C4-2B (cell line): Measurements from ENCODE around the gene GLCE.

Experiments
- H3K27ac ChIP-seq: fragments of 450-650 bp; 2 replicates; pipeline ENCODE4 v1.5.1; 2017
- ZFX ChIP-seq: fragments of 450-650 bp; IDR thresholded peaks from 2 replicates; pipeline ENCODE4 v1.6.1; 2017
- TF ChIP-seq, protein P1 (sequence below): fragments of 450-650 bp; conservative IDR thresholded peaks from 2 replicates; pipeline ENCODE4 v1.5.1; 2017; ENCODE audit warnings: mild to moderate bottlenecking

Gene GLCE

GRCh38 chr15:69138963-69139362 is 21.5 kb upstream of the GLCE start:
- H3K27ac ChIP-seq = no peak overlapping the region
- TF ChIP-seq, protein P1, sequence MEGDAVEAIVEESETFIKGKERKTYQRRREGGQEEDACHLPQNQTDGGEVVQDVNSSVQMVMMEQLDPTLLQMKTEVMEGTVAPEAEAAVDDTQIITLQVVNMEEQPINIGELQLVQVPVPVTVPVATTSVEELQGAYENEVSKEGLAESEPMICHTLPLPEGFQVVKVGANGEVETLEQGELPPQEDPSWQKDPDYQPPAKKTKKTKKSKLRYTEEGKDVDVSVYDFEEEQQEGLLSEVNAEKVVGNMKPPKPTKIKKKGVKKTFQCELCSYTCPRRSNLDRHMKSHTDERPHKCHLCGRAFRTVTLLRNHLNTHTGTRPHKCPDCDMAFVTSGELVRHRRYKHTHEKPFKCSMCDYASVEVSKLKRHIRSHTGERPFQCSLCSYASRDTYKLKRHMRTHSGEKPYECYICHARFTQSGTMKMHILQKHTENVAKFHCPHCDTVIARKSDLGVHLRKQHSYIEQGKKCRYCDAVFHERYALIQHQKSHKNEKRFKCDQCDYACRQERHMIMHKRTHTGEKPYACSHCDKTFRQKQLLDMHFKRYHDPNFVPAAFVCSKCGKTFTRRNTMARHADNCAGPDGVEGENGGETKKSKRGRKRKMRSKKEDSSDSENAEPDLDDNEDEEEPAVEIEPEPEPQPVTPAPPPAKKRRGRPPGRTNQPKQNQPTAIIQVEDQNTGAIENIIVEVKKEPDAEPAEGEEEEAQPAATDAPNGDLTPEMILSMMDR = no peak
- no peak for TF ChIP-seq ZFX

DNA sequence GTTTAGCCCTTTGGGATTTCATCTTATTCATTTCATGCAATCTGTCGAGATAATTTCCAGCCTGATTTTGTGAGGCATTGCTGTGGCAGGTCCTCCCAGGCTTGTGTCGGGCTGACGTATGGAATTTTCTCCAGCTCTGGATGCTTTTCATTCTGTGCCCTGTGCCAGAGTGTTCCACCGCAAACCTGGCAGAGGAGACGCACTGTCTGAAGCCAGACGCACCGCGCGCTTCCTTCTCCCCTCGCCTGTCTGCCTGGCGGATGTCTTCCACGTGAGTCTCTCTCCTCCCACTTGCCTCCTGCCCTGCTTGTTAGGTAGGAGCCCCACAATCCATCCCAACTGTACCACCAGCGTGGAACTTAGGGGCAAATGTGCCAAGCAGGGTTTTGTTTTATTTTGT is 20.1 kb upstream of the GLCE start:
- TF ChIP-seq ZFX = no peak
- TF ChIP-seq, protein P1 = no peak
- no peak overlapping the region for H3K27ac ChIP-seq

DNA sequence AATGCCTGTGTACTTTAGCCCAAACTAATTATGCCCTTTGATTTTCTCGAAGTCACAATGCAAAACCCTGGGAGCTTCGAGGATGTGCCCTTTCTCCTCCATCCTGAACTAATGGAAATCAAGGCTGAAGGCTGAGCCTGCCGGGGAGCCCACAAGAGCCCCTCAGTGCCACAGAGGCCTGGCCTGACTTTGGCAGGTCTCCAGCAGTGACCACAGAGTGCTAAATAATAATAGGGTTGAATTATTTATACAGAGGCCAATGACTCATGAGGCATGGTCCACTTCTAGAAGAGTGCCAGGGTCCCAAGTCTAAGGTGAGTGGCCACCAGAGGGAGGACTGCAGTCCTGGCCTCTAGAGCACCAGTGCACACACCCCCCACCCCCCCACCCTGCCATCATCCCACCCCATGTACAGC is 19.1 kb upstream of the GLCE start:
- no peak overlapping the region for H3K27ac ChIP-seq
- TF ChIP-seq ZFX = no peak
- TF ChIP-seq, protein P1 = no peak

GRCh38 chr15:69141833-69142232 is 18.6 kb upstream of the GLCE start:
- H3K27ac ChIP-seq = no peak overlapping the region
- no peak for TF ChIP-seq ZFX
- TF ChIP-seq, protein P1 = no peak

- H3K27ac ChIP-seq = no peak overlapping the region
- TF ChIP-seq, protein P1 = no peak
- TF ChIP-seq ZFX = no peak
Measured at GRCh38 chr15:69143756-69144436, 16.5 kb upstream of the GLCE start.

GRCh38 chr15:69144530-69144929 is 15.9 kb upstream of the GLCE start:
- no peak for TF ChIP-seq ZFX
- TF ChIP-seq, protein P1 = no peak
- no peak overlapping the region for H3K27ac ChIP-seq

DNA sequence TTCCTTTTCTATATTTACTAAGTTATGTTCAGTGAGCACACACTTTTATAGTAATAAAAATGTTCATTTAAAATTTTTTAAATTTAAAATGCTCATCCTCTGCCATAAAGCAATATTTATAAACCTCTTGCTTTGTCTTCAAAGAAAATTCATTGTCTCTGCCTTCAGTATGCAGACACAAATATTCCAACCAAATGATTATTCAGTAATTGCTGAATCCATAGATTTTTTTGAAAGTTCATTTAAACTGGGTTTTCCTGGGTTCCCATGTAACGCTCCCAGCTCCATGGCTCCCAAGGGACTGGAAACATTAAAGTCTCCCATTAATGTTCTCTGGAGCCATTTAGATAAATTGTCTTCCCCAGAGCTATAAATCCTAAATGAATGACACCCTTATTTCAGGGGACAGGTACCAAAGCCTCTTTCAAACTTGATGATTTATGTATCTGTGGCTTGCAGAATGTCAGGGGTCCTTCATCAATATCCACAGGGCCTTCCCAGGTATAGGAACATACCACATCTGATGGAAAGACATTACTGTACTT is 15.2 kb upstream of the GLCE start:
- TF ChIP-seq, protein P1 = no peak
- no peak for TF ChIP-seq ZFX
- H3K27ac ChIP-seq = no peak overlapping the region
